Activated T-cell treated with anti-CD3 and anti-CD28 coated beads, Interleukin-2, amount 50 U/mL, for 4 hours (primary cell): ENCODE measurements around the gene DDX20. TPM values are rescaled to one million over a fixed set of nuclear protein-coding genes. Genes with fewer than 3 reads are reported as not detected.
"Not testable (repeated sequence)": the region's sequence is repeated elsewhere in the genome, so short reads cannot be mapped to it uniquely, and the experiment has no call there.

Source experiments
- ATAC-seq, 2 donors: fragments of 200-7000 bp; cut with Tn5 transposase; one replicate each; pipeline ENCODE4 v1.10.0; 2021
- DNase-seq: peaks from one replicate; pipeline ENCODE4 v3.0.0-alpha.2; 2020
- H3K27me3 Mint-ChIP-seq: one replicate; pipeline ENCODE4 v1.8.0; 2021; ENCODE audit warnings: low read depth, mixed read lengths
- H3K36me3 Mint-ChIP-seq: one replicate; pipeline ENCODE4 v1.8.0; 2022; ENCODE audit warnings: mixed read lengths; ENCODE audit not compliant: insufficient read depth
- H3K4me1 Mint-ChIP-seq: one replicate; pipeline ENCODE4 v1.8.0; 2021; ENCODE audit warnings: low read depth, mixed read lengths
- H3K4me3 Mint-ChIP-seq: one replicate; pipeline ENCODE4 v1.8.0; 2021; ENCODE audit warnings: mild to moderate bottlenecking, moderate library complexity, mixed read lengths
- H3K9me3 Mint-ChIP-seq: one replicate; pipeline ENCODE4 v1.8.0; 2021; ENCODE audit warnings: mixed read lengths
- total RNA-seq, 3 donors: library from RNA; stranded (reverse); gene quantifications; one replicate each; pipeline ENCODE4 v1.2.1, GENCODE V29; 2021

Gene DDX20
- total RNA-seq, 3 donors from 2014 or later, result 22.0 to 26.0 (median 24.1) TPM

DNA sequence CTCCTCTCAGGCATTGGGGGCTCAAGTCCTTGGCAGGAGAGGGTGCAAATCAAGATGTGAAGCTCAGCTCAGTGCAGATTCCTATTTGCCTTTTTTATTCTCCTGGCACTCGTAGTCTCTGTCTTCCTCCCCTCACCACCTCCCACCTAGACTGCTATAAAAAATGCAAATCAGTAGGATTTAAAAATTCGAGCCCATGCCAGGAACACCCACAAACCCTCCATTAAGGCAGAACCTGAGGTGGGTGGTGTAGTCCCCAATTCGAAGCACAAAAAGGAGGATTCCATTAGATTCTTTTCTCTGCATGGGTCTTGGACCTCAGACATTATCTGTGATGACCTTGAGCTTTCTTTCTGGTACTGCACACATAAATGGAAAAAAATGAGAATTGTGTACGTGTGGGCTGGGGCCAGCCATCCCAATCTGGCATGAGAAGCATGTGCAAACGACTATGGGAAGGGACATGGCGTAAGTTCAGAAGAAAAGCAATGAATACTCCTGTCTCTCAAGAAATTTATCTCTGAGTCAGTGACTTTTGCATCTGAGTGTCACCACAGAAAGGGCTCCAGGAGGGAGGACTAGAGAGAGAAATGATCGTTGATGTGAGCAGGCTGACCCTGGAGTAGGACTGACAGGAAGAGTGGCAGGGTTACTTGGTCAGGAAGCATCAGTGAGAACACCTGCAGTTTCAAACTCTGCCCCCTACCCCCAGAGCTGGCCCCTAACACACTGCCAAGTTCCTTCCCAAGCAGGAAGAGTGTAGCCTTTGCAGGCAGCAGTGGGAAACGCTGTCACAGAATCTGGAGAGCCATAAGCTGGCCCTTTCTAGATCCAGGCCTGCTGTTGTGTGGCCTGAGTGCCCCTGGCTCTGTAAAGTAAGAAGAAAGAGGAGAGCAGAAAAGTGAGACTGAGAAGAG lies 18.2 kb upstream of the DDX20 start:
- H3K9me3 Mint-ChIP-seq, result no peaks in the 10 kb centered on the region
- no peaks in the 10 kb centered on the region for H3K36me3 Mint-ChIP-seq
- peaks cover 17% of the 10 kb centered on the region for H3K4me1 Mint-ChIP-seq
- DNase-seq, result no peak
- peak overlapping the region; percentile 84 for H3K4me3 Mint-ChIP-seq
- no peak for ATAC-seq
- H3K27me3 Mint-ChIP-seq, result peaks cover 35% of the 10 kb centered on the region

DNA sequence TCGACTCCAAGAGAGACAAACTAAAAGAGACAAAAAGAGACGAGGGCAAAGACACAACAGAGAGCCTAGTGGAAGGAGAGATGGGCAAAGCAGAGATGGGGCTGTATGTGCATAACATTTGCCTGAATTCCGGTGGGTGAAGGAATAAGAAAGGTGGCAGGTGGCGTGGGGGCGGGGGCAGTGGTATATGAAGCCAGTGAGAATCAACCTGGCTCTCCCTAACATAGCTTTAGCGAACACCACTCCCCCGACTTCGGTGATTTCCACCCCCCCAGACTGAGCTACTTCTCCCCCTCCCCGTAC lies 17.6 kb upstream of the DDX20 start:
- H3K36me3 Mint-ChIP-seq, result no peaks in the 10 kb centered on the region
- DNase-seq, result no peak
- peak overlapping the region; percentile 84 for H3K4me3 Mint-ChIP-seq
- H3K4me1 Mint-ChIP-seq, result peaks cover 17% of the 10 kb centered on the region
- H3K9me3 Mint-ChIP-seq, result no peaks in the 10 kb centered on the region
- peaks cover 35% of the 10 kb centered on the region for H3K27me3 Mint-ChIP-seq
- ATAC-seq, result no peak

DNA sequence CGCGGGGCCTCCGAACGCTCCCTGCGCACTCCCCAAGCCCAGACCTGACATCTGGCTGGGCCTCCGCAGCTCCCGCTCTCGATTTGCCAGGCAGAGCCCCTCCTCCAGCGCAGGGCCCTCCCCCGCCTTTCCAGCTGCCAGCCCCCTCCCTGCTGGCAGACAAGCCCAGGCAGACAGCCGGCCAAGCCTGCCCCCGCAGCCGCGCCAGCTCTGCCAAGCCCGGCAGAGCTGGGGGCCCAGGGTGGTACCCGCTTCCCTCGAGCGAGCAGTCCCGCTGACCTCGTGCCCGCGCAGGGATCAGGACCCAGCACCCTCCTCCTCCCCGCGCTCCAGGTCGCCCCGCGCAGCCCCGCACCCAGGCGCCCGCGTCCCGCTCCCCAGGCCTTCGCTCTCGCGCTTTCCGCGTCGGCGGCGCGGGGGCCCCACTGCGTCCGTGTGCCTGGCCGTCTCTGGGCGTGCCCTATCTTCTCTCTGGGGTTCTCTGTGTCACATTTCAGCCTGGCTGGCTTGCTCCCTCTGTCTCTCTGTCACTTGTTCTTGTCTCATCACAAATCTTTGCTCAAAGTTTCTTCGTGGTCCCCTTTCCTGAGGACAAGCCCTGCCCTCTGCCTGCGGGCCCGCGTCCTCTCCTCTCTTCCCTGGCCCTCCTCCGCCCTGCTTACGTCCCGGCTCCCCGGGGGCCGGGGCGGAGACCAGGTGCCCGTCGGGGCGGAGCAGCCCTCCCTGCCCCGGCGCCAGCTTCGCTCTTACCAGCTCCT lies 17.1 kb upstream of the DDX20 start:
- ATAC-seq, result peak; percentile 59 to 63
- Mint-ChIP-seq H3K9me3 (no peaks in the 10 kb centered on the region), H3K36me3 (no peaks in the 10 kb centered on the region), H3K4me3 (peak overlapping the region; percentile 84), H3K27me3 (peaks cover 36% of the 10 kb centered on the region), H3K4me1 (peaks cover 17% of the 10 kb centered on the region)
- DNase-seq, result peak; percentile 39

DNA sequence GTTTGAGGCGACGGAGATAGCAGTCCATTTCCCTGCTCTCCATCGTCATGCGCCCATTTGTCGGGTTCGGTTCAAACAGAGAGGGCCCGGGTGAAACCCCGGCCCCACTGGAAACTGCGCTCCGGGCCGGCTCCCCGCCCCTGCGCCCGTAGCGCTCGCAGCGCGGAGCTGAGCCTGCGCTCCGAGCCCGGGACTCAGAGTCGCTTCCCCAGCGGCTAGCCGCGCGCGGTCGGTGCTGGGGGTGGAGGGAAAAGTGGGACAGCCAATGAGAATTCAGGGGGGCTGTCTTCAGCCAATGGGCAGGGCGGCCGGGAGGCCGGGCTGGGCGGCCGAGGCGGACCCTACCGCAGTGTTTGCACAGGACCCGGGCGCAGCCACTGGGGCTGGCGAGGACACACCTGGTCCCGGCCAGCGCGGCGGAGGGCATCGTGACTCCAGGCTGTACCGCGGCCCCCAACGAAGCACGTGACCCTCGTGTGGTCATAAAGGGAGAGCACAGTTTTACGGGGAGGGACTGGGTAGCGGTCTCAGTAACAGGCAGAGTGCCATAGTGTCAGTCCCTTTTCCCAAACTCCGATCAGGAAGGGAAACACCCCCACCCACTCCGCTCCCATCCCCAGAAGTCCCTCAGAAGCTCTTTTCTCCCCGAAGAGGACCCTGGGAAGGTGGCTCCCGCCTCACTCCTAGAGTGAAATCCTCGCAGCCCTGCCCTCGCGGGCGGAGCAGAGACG lies 16.3 kb upstream of the DDX20 start, which contains the start of gene INKA2:
Gene INKA2, minus strand, starts transcription at position 202 of the 731 bp plus-strand sequence. Its CDS starts 153 bp downstream, at position 49.
- H3K4me3 Mint-ChIP-seq, result peak within 1 kb of the TSS; percentile 84
- ATAC-seq (peak; percentile 81 to 86), DNase-seq (peak; percentile 53)
- H3K9me3 Mint-ChIP-seq, result no peaks in the 10 kb centered on the region
- H3K27me3 Mint-ChIP-seq, result peaks cover 37% of the 10 kb centered on the region
- H3K36me3 Mint-ChIP-seq, result no peaks in the 10 kb centered on the region
- H3K4me1 Mint-ChIP-seq, result peaks cover 17% of the 10 kb centered on the region

DNA sequence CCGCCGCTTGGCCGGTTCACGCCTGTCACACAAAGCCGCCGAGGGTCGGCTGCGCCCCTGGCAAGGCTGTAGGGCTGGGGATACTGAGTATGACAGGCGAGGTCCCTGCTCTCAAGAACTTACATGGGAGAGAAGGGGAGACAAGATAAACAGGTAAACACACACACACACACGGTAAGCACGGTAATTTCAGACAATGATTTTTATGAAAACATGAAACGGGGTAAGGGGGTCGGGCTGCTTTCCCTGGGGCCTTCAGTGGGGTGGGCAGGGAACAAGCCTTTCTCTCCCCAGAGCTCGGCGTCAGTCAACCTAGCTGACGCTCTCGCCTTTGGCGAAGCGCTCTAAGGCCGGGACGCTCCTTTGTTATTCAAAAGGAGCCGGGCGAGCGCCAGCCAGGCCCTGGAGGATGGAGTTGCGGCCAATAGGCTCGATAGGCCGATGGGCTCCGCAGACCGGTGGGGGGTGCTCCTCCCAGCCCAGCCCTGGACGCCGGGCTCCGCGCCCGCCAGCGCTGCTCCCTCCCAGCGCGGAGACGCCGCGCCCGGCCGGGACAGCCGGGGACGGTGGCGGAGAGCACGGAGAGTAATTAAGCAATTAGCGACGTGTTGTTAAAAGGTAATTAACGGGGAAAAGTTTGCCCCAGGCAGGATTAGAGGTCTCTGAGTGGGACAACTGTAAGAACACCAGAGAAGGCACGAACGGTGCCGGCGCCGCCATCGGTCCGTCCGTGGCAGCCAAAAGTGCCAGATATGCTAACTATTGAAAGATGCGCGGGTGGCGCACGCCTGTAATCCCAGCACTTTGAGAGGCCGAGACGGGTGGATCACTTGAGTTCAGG lies 15.6 kb upstream of the DDX20 start:
- H3K4me1 Mint-ChIP-seq, result peaks cover 17% of the 10 kb centered on the region
- peaks cover 37% of the 10 kb centered on the region for H3K27me3 Mint-ChIP-seq
- no peak for DNase-seq
- H3K4me3 Mint-ChIP-seq, result peak overlapping the region; percentile 84
- ATAC-seq, result peak in 1 of 2 donors; percentile 6
- no peaks in the 10 kb centered on the region for H3K36me3 Mint-ChIP-seq
- H3K9me3 Mint-ChIP-seq, result no peaks in the 10 kb centered on the region

DNA sequence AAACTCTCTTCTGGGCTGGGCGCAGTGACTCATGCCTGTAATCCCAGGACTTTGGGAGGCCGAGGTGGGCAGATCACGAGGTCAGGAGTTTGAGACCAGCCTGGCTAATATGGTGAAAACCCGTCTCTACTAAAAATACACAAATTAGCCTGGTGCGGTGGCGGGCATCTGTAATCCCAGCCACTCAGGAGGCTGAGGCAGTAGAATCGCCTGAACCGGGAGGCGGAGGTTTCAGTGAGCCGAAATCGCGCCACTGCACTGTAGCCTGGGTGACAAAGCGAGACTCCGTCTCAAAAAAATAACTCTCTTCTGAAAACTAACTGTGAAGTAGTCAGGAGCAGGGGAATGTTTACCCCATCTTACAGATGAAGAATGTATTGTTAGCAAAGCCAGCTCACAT lies 13.4 kb upstream of the DDX20 start:
- Mint-ChIP-seq H3K27me3 (peaks cover 35% of the 10 kb centered on the region), H3K4me1 (peaks cover 17% of the 10 kb centered on the region)
- H3K36me3 Mint-ChIP-seq, H3K9me3 Mint-ChIP-seq, DNase-seq, ATAC-seq, H3K4me3 Mint-ChIP-seq: not testable (repeated sequence)

DNA sequence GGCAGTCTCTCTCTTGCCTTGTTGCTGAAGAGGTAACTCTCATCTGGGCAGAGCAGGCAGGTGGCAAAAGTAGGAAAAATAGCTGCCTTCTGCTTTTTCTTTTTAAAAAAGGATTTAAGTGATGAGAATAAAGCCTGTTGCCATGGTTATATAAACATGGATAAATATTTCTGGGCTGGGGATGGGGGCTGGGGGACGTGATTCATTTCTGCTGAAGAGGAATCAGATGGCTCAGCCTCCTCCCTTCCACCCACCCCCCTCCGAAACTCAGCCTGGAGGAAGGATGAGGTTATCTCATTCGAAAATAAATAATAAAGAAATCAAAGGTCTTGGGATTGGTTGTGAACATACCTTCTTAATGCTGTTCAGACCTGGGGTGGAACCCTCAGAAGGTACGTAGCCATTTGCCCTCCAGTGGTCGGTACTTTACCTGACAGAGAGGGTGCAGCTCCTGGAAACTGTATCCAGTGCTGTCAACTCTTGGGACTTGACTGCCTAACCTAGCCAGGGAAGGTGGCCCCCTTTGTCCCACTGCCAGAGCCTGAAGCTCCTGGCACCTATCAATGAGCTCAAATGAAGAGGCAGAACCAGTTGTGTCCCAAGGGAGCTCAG lies 12.7 kb upstream of the DDX20 start:
- H3K4me3 Mint-ChIP-seq, result no peak overlapping the region
- DNase-seq (no peak), ATAC-seq (no peak)
- no peaks in the 10 kb centered on the region for H3K36me3 Mint-ChIP-seq
- no peaks in the 10 kb centered on the region for H3K9me3 Mint-ChIP-seq
- peaks cover 10% of the 10 kb centered on the region for H3K4me1 Mint-ChIP-seq
- peaks cover 27% of the 10 kb centered on the region for H3K27me3 Mint-ChIP-seq

DNA sequence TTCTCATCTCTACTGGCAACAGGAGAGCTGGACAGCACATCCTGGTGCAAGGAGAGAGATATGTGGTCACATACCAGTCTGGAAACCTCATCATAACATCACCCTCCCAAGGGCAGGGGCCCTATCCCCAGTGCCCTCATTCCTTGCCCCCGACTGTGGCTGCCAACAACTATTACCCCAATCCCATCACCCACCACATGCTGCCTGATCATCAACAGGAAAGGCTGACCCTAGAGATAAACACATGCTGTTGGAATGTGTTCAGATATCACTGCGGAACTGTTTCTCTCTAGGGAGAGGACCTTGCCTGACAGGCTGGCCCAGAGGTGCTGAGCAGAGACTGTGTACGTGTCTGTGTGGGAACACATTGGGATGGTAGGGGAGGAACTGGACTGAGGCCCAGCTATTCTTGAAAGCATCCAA lies 12.0 kb upstream of the DDX20 start:
- peaks cover 7% of the 10 kb centered on the region for H3K4me1 Mint-ChIP-seq
- H3K27me3 Mint-ChIP-seq, result peaks cover 26% of the 10 kb centered on the region
- H3K4me3 Mint-ChIP-seq, result no peak overlapping the region
- H3K9me3 Mint-ChIP-seq, result no peaks in the 10 kb centered on the region
- no peak for DNase-seq
- no peaks in the 10 kb centered on the region for H3K36me3 Mint-ChIP-seq
- ATAC-seq, result no peak

DNA sequence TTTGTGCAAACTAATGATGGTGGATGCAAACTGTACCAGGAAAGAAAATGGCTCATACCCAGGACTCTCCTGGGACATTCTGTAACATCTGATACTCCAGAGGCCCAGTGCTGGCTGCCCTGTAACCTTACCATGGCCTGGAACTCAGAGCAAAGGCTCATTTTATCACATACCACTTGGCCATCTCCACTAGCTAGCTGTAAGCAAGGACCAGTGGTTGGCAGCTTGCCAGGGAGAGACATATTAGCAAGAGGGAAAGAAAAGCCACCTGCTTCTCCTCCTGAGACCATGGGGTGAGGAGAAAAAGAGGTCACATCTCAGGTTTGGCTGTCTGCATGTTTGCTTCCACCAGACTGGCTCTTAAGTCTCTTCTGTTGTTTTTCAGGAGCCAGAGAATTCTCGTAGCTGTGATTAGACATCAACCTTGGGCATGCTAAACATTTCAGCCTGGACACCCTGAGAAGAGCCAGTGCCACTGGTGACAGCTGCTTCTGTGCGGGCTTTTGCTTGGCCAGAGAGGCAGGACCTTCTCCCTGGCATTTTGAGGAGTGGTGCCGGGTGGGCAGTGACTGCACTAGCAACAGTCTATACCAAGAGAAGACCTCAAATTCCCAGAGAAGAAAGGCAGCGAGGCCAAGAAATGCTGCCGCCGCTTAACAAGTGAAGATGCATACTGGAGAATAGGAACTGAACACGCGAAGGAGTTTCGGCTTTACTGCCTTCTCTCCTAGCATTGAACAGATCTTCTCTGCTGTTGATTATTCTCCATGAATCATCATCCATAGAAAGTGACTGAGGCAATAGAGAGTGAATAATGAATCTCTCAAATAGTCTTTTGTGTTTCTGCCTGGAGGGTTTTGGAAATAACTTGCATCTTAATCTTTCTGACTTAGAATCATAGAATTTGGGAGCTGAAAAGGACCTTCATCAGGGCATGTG lies 9.8 kb upstream of the DDX20 start:
- Mint-ChIP-seq H3K36me3 (no peaks in the 10 kb centered on the region), H3K9me3 (no peaks in the 10 kb centered on the region), H3K27me3 (peaks cover 15% of the 10 kb centered on the region), H3K4me1 (peaks cover under 1% of the 10 kb centered on the region), H3K4me3 (no peak overlapping the region)
- DNase-seq, result no peak
- ATAC-seq, result no peak

DNA sequence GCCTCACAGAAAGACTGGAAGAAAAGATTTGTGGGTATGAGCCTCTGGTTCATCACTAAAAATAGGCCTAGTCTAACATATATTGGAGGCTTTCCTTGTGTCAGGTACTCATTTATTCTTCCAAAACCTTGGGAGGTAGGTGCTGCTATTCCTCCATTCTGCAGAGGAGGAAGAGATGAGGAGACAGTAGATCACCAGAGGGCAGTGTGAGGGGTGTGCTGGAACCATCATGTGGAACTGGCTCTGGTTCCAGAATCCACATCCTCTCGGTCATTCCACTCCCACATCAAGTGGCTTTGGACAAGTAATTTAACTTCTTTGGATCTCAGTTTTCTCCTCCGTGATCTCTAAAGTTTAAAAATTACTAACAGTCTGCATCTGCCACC lies 9.1 kb upstream of the DDX20 start:
- Mint-ChIP-seq H3K27me3 (peaks cover 9% of the 10 kb centered on the region), H3K9me3 (no peaks in the 10 kb centered on the region), H3K36me3 (no peaks in the 10 kb centered on the region), H3K4me1 (no peaks in the 10 kb centered on the region), H3K4me3 (no peak overlapping the region)
- DNase-seq, result no peak
- ATAC-seq, result no peak

DNA sequence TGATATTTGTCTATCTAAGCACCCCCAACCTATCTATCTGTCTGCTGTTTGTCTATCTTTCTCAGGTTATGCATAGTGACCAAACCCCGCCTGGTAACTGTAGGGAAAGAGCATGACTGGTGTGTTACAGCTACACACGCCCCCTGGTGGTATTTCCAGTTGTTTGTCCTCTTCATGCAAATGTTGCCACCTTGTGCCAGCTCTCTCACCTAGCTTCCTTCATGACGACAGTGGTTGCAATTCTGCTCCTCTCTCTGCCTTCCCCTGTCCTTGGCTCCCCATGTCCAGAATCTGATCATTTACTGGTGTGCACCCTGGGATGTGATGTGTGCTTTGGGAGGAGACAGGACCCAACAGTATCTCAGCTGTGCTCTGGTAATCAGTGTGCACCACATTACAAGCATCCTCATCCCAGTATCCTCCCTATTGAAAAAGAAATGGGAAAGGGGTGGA lies 8.4 kb upstream of the DDX20 start:
- no peaks in the 10 kb centered on the region for H3K4me1 Mint-ChIP-seq
- H3K4me3 Mint-ChIP-seq, result no peak overlapping the region
- ATAC-seq (peak; percentile 86 to 89), DNase-seq (peak; percentile 57)
- peaks cover 4% of the 10 kb centered on the region for H3K27me3 Mint-ChIP-seq
- H3K36me3 Mint-ChIP-seq, result no peaks in the 10 kb centered on the region
- H3K9me3 Mint-ChIP-seq, result no peaks in the 10 kb centered on the region

DNA sequence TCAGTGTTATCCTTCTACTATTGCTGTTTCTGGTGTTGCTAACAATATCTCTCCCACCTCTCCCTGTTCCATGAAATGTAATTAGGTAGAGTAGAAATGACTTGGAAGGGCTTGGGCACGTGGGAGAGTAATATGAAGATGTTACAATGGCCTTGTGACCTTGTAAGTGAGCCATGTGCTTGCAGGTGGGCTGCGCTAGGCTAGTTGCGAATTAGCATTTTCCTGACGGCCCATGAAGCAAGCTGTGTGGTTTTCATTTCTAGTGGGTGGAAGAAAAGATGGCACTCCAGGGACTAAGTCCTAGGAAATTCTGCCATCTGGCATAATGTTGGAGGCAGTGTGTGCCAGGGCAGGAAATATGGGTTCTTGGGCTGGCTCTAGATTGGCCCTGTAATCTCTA lies 7.8 kb upstream of the DDX20 start:
- Mint-ChIP-seq H3K9me3 (no peaks in the 10 kb centered on the region), H3K4me3 (no peak overlapping the region), H3K27me3 (peaks cover 2% of the 10 kb centered on the region), H3K4me1 (no peaks in the 10 kb centered on the region), H3K36me3 (no peaks in the 10 kb centered on the region)
- ATAC-seq (no peak), DNase-seq (no peak)
